GM23338 (cell line): ENCODE measurements around the gene DRD5. TPM values are rescaled to one million over a fixed set of nuclear protein-coding genes. Genes with fewer than 3 reads are reported as not detected.

ENCODE experiments used
- ATAC-seq: fragments of 200-7000 bp; cut with Tn5 transposase; 3 replicates; pipeline ENCODE4 v1.9.1; 2020
- DNase-seq: peaks from one replicate; pipeline ENCODE4 v3.0.0-alpha.2; 2015; ENCODE audit warnings: low spot score
- H2AFZ ChIP-seq: fragments of 200-600 bp; sonication (generic); 2 replicates; pipeline ENCODE4 v1.8.0; 2016; ENCODE audit warnings: antibody characterized with exemption, mild to moderate bottlenecking, moderate library complexity
- H3F3A ChIP-seq: fragments of 200-600 bp; sonication (generic); replicated peaks from 2 replicates; pipeline ENCODE4 v1.8.0; 2017; ENCODE audit warnings: antibody characterized with exemption, mixed run types, low read depth
- H3K27ac ChIP-seq: fragments of 200-600 bp; sonication (generic); 2 replicates; pipeline ENCODE4 v1.6.1; 2016; ENCODE audit warnings: low read depth
- H3K27me3 ChIP-seq: fragments of 200-600 bp; sonication (generic); 2 replicates; pipeline ENCODE4 v1.8.0; 2016; ENCODE audit warnings: mild to moderate bottlenecking, mixed run types, moderate library complexity; ENCODE audit not compliant: insufficient read depth
- H3K36me3 ChIP-seq: fragments of 200-600 bp; sonication (generic); 2 replicates; pipeline ENCODE4 v1.8.0; 2016; ENCODE audit warnings: mild to moderate bottlenecking; ENCODE audit not compliant: insufficient read depth
- H3K4me1 ChIP-seq: fragments of 200-600 bp; sonication (generic); 2 replicates; pipeline ENCODE4 v1.8.0; 2016; ENCODE audit warnings: mild to moderate bottlenecking, moderate library complexity; ENCODE audit not compliant: insufficient read depth
- H3K4me2 ChIP-seq: fragments of 200-600 bp; sonication (generic); 2 replicates; pipeline ENCODE4 v1.7.1; 2017; ENCODE audit warnings: mixed run types
- H3K4me3 ChIP-seq: fragments of 200-600 bp; sonication (generic); 2 replicates; pipeline ENCODE4 v1.6.1; 2016; ENCODE audit warnings: mixed run types
- H3K79me2 ChIP-seq: fragments of 200-600 bp; sonication (generic); replicated peaks from 2 replicates; pipeline ENCODE4 v1.8.0; 2017; ENCODE audit warnings: mild to moderate bottlenecking; ENCODE audit not compliant: insufficient read depth
- H3K9me2 ChIP-seq: fragments of 200-600 bp; sonication (generic); 2 replicates; pipeline ENCODE4 v1.8.0; 2017; ENCODE audit not compliant: insufficient read depth
- H4K20me1 ChIP-seq: fragments of 200-600 bp; sonication (generic); replicated peaks from 2 replicates; pipeline ENCODE4 v1.8.0; 2017; ENCODE audit warnings: mild to moderate bottlenecking; ENCODE audit not compliant: insufficient read depth
- H3K27ac Mint-ChIP-seq: 2 replicates; pipeline ENCODE4 v1.8.0; 2020; ENCODE audit warnings: inconsistent platforms, mild to moderate bottlenecking, moderate library complexity, mixed read lengths
- H3K27me3 Mint-ChIP-seq: 3 replicates; pipeline ENCODE4 v1.8.0; 2022; ENCODE audit warnings: low read depth, mild to moderate bottlenecking, moderate library complexity, mixed read lengths, inconsistent platforms; ENCODE audit not compliant: insufficient read depth, poor library complexity
- H3K36me3 Mint-ChIP-seq: 3 replicates; pipeline ENCODE4 v1.8.0; 2021; ENCODE audit warnings: low read depth, mild to moderate bottlenecking, inconsistent platforms, moderate library complexity, mixed read lengths
- H3K4me1 Mint-ChIP-seq: 3 replicates; pipeline ENCODE4 v1.8.0; 2020; ENCODE audit warnings: mild to moderate bottlenecking, inconsistent platforms, mixed read lengths
- H3K4me3 Mint-ChIP-seq: 3 replicates; pipeline ENCODE4 v1.8.0; 2021; ENCODE audit warnings: moderate library complexity, mild to moderate bottlenecking, inconsistent platforms, mixed read lengths
- H3K9me3 Mint-ChIP-seq: 3 replicates; pipeline ENCODE4 v1.8.0; 2020; ENCODE audit warnings: moderate library complexity, mild to moderate bottlenecking, inconsistent platforms, mixed read lengths
- CTCF ChIP-seq, 2 experiments: fragments of 200-600 bp in 1 of 2; sonication (generic) in 1 of 2; conservative IDR thresholded peaks; 2 replicates each; pipeline versions ENCODE4 v1.5.1 to v1.6.1; 2016 to 2017; ENCODE audit warnings: antibody characterized with exemption in 2 of 2, low read depth in 2 of 2, mild to moderate bottlenecking in 2 of 2, moderate library complexity in 1 of 2
- ETS1 ChIP-seq: IDR thresholded peaks from 2 replicates; pipeline ENCODE4 v1.6.1; 2016; ENCODE audit warnings: antibody characterized with exemption
- EZH2phosphoT487 ChIP-seq: fragments of 200-600 bp; sonication (generic); IDR thresholded peaks from one replicate; pipeline ENCODE4 v1.8.1; 2018; ENCODE audit warnings: antibody characterized with exemption; ENCODE audit not compliant: unreplicated experiment
- NANOG ChIP-seq: IDR thresholded peaks from 2 replicates; pipeline ENCODE4 v1.6.1; 2016; ENCODE audit warnings: antibody characterized with exemption, borderline replicate concordance
- POLR2AphosphoS5 ChIP-seq: IDR thresholded peaks from 2 replicates; pipeline ENCODE4 v1.6.1; 2016; ENCODE audit warnings: antibody characterized with exemption, low read depth
- REST ChIP-seq: IDR thresholded peaks from one replicate; pipeline ENCODE4 v1.6.1; 2018; ENCODE audit warnings: antibody characterized with exemption; ENCODE audit not compliant: unreplicated experiment
- STAT1 ChIP-seq: IDR thresholded peaks from one replicate; pipeline ENCODE4 v1.6.1; 2016; ENCODE audit warnings: antibody characterized with exemption; ENCODE audit not compliant: unreplicated experiment
- ZNF114 ChIP-seq: fragments of 250-450 bp; sonication (Bioruptor Pico); IDR thresholded peaks from 2 replicates; pipeline ENCODE4 v1.5.0; 2020; ENCODE audit warnings: mild to moderate bottlenecking, moderate library complexity
- ZNF331 ChIP-seq: fragments of 250-450 bp; sonication (Bioruptor Pico); IDR thresholded peaks from 2 replicates; pipeline ENCODE4 v1.5.0; 2020; ENCODE audit warnings: low read depth, mild to moderate bottlenecking, moderate library complexity
- ZNF462 ChIP-seq: fragments of 250-450 bp; sonication (Bioruptor Pico); IDR thresholded peaks from 2 replicates; pipeline ENCODE4 v1.5.0; 2020; ENCODE audit warnings: mild to moderate bottlenecking, moderate library complexity
- polyA plus RNA-seq: library from polyadenylated mRNA; unstranded; fragments of >200 nt; fragmentation: Nextera tagmentation; extraction: Ambion mirVana; gene quantifications from 2 replicates; pipeline ENCODE4 v1.2.1, GENCODE V29; 2016
- total RNA-seq: library from RNA; depleted of rRNA; stranded (reverse); fragments of >200 nt; shearing (Covaris generic); gene quantifications from 2 replicates; pipeline ENCODE4 v1.2.3, GENCODE V29; 2014

Gene DRD5
- total and polyA plus RNA-seq, 2 experiments from 2014 or later = 0.08 to 0.24 TPM

- Histone ChIP-seq H3F3A (no peaks in the 10 kb centered on the region), H3K4me1 (no peaks in the 10 kb centered on the region), H3K27me3 (no peaks in the 10 kb centered on the region), H3K4me2 (no peak overlapping the region), H3K27ac (no peak overlapping the region), H3K79me2 (no peaks in the 10 kb centered on the region), H3K4me3 (no peak overlapping the region), H3K9me2 (0 out of 2 replicates have a peak, but pooled peaks cover 2% of the 10 kb centered on the region), H3K36me3 (no peaks in the 10 kb centered on the region), H2AFZ (no peak overlapping the region), H4K20me1 (no peaks in the 10 kb centered on the region)
- H3K4me3 Mint-ChIP-seq = no peak overlapping the region
- H3K27ac Mint-ChIP-seq = no peak overlapping the region
- H3K36me3 Mint-ChIP-seq = no peaks in the 10 kb centered on the region
- H3K27me3 Mint-ChIP-seq = no peaks in the 10 kb centered on the region
- H3K4me1 Mint-ChIP-seq = no peaks in the 10 kb centered on the region
- ATAC-seq = no peak
- TF ChIP-seq ZNF462 (CRISPR knock-in tag) = no peak
- TF ChIP-seq ZNF114 (CRISPR knock-in tag) = no peak
- no peak for TF ChIP-seq ETS1
- TF ChIP-seq POLR2AphosphoS5 = no peak
- no peak for TF ChIP-seq EZH2phosphoT487
- no peak for TF ChIP-seq NANOG
- no peak for TF ChIP-seq REST
- no peak for TF ChIP-seq STAT1
- no peak for TF ChIP-seq CTCF (conservative IDR thresholded peaks at IDR 0.05; ENCODE audit: low read depth in 2 of 2)
- no peak for TF ChIP-seq ZNF331 (CRISPR knock-in tag)
- no peaks in the 10 kb centered on the region; the same call in 2 of the 3 replicates for H3K9me3 Mint-ChIP-seq
- no peak for DNase-seq
Measured at GRCh38 chr4:9812501-9813340, 31.3 kb downstream of the DRD5 start.
